ENCODE data around the gene PTPRH.

The PTPRH gene

GRCh38 chr19:55160986-55161365 is 48.3 kb downstream of the PTPRH start:
- no peak for DNase-seq (ENCODE audit: low read depth)
- no peak overlapping the region for H3K4me3 ChIP-seq (ENCODE audit: low read depth, low read length)
- no peak for TF ChIP-seq CTCF (IDR thresholded peaks at IDR 0.05; ENCODE audit: low read depth, low read length, missing control alignments)

DNA sequence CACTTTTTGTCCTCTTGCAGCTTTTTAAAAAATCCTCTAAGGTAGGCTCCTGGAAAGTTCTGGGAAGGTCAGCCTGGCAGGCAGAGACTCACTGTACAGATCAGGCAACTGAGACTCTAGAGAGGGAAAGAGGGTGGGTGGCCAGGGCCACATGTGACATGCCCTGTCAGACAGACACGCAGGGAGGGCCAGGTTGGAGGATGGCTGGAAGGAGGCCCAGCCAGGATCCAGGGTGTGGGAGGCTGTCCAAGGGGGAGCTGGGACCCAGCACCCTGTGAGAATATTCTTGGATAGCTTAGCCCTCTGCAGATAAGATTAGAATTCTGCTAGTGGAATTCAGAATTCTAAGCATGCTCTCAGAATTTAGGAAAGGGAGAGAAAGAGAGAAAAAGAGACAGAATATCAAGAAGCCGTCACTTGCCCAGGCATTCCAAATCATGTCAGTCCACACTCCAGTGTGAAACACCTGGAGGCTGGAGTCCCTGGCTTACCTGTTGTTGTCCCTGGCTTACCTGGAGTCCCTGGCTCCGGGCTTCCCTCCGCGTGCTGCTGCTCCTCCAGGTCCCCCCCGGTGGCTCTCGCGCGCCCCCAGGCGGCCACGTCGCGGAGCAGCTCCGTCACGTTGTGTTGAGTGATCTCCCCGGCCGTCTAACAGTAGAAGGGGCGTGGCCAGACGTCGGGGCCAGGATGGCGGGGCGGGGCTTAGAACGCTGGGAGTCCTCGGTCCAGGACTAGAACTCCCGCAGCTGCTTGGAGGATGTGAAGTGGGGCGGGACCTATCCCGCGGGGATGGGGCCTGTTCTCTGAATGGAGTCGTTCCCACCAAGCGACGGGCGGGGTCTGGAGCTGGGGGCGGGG is 48.9 kb downstream of the PTPRH start:
- no peak overlapping the region for H3K4me3 ChIP-seq (ENCODE audit: low read depth, low read length)
- peak; percentile 89 for TF ChIP-seq CTCF (IDR thresholded peaks at IDR 0.05; ENCODE audit: low read depth, low read length, missing control alignments)

GRCh38 chr19:55158848-55159749 is 50.2 kb downstream of the PTPRH start:
- DNase-seq (ENCODE audit: low read depth), result no peak
- no peak for TF ChIP-seq CTCF (IDR thresholded peaks at IDR 0.05; ENCODE audit: low read depth, low read length, missing control alignments)
- H3K4me3 ChIP-seq (ENCODE audit: low read depth, low read length), result no peak overlapping the region

More for the DNA sequence above, 48.9 kb downstream of the PTPRH start:
- DNase-seq (ENCODE audit: low read depth), result peak; percentile 54

- no peak overlapping the region for H3K4me3 ChIP-seq (ENCODE audit: low read depth, low read length)
- TF ChIP-seq CTCF (IDR thresholded peaks at IDR 0.05; ENCODE audit: low read depth, low read length, missing control alignments), result no peak
- no peak for DNase-seq (ENCODE audit: low read depth)
Observed at GRCh38 chr19:55158423-55158822, 50.9 kb downstream of the PTPRH start.

- TF ChIP-seq CTCF (IDR thresholded peaks at IDR 0.05; ENCODE audit: low read depth, low read length, missing control alignments), result no peak
- no peak for DNase-seq (ENCODE audit: low read depth)
- no peak within 1 kb of the TSS for H3K4me3 ChIP-seq (ENCODE audit: low read depth, low read length)
Observed at GRCh38 chr19:55157064-55157908, 52.0 kb downstream of the PTPRH start, which contains the start of gene TNNI3. TNNI3 (minus strand) TSS chr19:55157732; CDS start chr19:55157589, 143 bp downstream.
